DOHH2 (cell line): ENCODE results near the gene FGGY.

Experiments used
- CTCF ChIP-seq: fragments of 200-600 bp; sonication (generic); IDR thresholded peaks from one replicate; pipeline ENCODE4 v1.5.1; 2014; ENCODE audit warnings: antibody characterized with exemption, mild to moderate bottlenecking, low read depth, low read length; ENCODE audit not compliant: poor library complexity, severe bottlenecking
- EZH2phosphoT487 ChIP-seq: fragments of 200-600 bp; sonication (generic); IDR thresholded peaks from 2 replicates; pipeline ENCODE4 v1.6.1; 2017; ENCODE audit warnings: borderline replicate concordance, mild to moderate bottlenecking, antibody characterized with exemption, low read length, moderate library complexity, mixed read lengths

GRCh38 chr1:59716832-59717231 lies 419.9 kb downstream of the FGGY start:
- TF ChIP-seq CTCF (no peak), EZH2phosphoT487 (no peak)
